ENCODE measurements around the gene ACSM5.
"Not testable (repeated sequence)": the region's sequence is repeated elsewhere in the genome, so short reads cannot be mapped to it uniquely, and the experiment has no call there.

The ACSM5 gene

GRCh38 chr16:20459227-20459626 lies 49.9 kb downstream of the ACSM5 start:
- DNase-seq: not testable (repeated sequence)

- DNase-seq: not testable (repeated sequence)
These were observed 51.0 kb downstream of the ACSM5 start for GRCh38 chr16:20460313-20460712.

GRCh38 chr16:20468954-20469353 lies 59.6 kb downstream of the ACSM5 start:
- DNase-seq: not testable (repeated sequence)

GRCh38 chr16:20469930-20470329 lies 60.6 kb downstream of the ACSM5 start:
- DNase-seq: not testable (repeated sequence)

GRCh38 chr16:20470732-20471131 lies 61.4 kb downstream of the ACSM5 start:
- not testable (repeated sequence) for DNase-seq

- DNase-seq: not testable (repeated sequence)
These were observed 67.9 kb downstream of the ACSM5 start for GRCh38 chr16:20477188-20477744.

- DNase-seq: not testable (repeated sequence)
These were observed 74.7 kb downstream of the ACSM5 start for GRCh38 chr16:20483989-20484388.

GRCh38 chr16:20484726-20485125 lies 75.4 kb downstream of the ACSM5 start:
- DNase-seq: no peak

GRCh38 chr16:20485408-20485807 lies 76.1 kb downstream of the ACSM5 start:
- DNase-seq: no peak
